Neural cell (in vitro differentiated cells): ENCODE measurements around the gene SYNGR1. TPM values are rescaled to one million over a fixed set of nuclear protein-coding genes. Genes with fewer than 3 reads are reported as not detected.

Source experiments
- H2AFZ ChIP-seq: fragments of 200-600, 300-800 bp; sonication (generic), shearing (Covaris generic); 2 replicates; pipeline ENCODE4 v1.6.0; 2014; ENCODE audit warnings: low read depth, mild to moderate bottlenecking, antibody characterized with exemption, low read length, moderate library complexity
- H3F3A ChIP-seq: fragments of 200-600 bp; shearing (Covaris generic); 2 replicates; pipeline ENCODE4 v1.6.1; 2016; ENCODE audit warnings: mild to moderate bottlenecking, moderate library complexity, mixed read lengths, antibody characterized with exemption, low read length; ENCODE audit not compliant: insufficient read depth, poor library complexity, severe bottlenecking
- H3K27ac ChIP-seq: fragments of 200-600, 300-800 bp; sonication (generic), shearing (Covaris generic); 2 replicates; pipeline ENCODE4 v1.5.1; 2014; ENCODE audit warnings: mild to moderate bottlenecking, low read length, moderate library complexity
- H3K27me3 ChIP-seq: fragments of 300-800, 200-600 bp; sonication (generic), shearing (Covaris generic); 2 replicates; pipeline ENCODE4 v1.6.0; 2014; ENCODE audit warnings: mild to moderate bottlenecking, low read depth, low read length, moderate library complexity; ENCODE audit not compliant: insufficient read depth
- H3K36me3 ChIP-seq: fragments of 300-800, 200-600 bp; sonication (generic), shearing (Covaris generic); 2 replicates; pipeline ENCODE4 v1.5.1; 2014; ENCODE audit warnings: mild to moderate bottlenecking, antibody characterized with exemption, low read length, moderate library complexity; ENCODE audit not compliant: insufficient read depth
- H3K4me2 ChIP-seq: fragments of 300-800, 200-600 bp; sonication (generic), shearing (Covaris generic); 2 replicates; pipeline ENCODE4 v1.6.0; 2014; ENCODE audit warnings: mild to moderate bottlenecking, low read length
- H3K4me3 ChIP-seq: fragments of 300-800, 200-600 bp; sonication (generic), shearing (Covaris generic); 2 replicates; pipeline ENCODE4 v1.5.1; 2014; ENCODE audit warnings: mild to moderate bottlenecking, low read length, moderate library complexity
- H3K79me2 ChIP-seq: fragments of 200-600 bp; shearing (Covaris generic); replicated peaks from 2 replicates; pipeline ENCODE4 v1.6.0; 2014; ENCODE audit warnings: mild to moderate bottlenecking, low read length, moderate library complexity; ENCODE audit not compliant: insufficient read depth
- H3K9ac ChIP-seq: fragments of 300-800, 200-600 bp; sonication (generic), shearing (Covaris generic); 2 replicates; pipeline ENCODE4 v1.6.1; 2016; ENCODE audit warnings: mild to moderate bottlenecking, low read length, mixed read lengths
- H3K9me2 ChIP-seq: fragments of 200-600 bp; shearing (Covaris generic); 2 replicates; pipeline ENCODE4 v1.6.1; 2016; ENCODE audit warnings: mild to moderate bottlenecking, low read length, mixed read lengths; ENCODE audit not compliant: insufficient read depth
- H3K9me3 ChIP-seq: fragments of 200-600, 300-800 bp; sonication (generic), shearing (Covaris generic); 2 replicates; pipeline ENCODE4 v1.6.1; 2016; ENCODE audit warnings: mild to moderate bottlenecking, mixed run types, low read length, moderate library complexity, mixed read lengths
- H4K20me1 ChIP-seq: fragments of 200-600 bp; shearing (Covaris generic); 2 replicates; pipeline ENCODE4 v1.6.1; 2016; ENCODE audit warnings: mild to moderate bottlenecking, mixed run types; ENCODE audit not compliant: insufficient read depth
- CTCF ChIP-seq: fragments of 450-650 bp; IDR thresholded peaks from 2 replicates; pipeline ENCODE4 v1.5.1; 2014; ENCODE audit warnings: antibody characterized with exemption, mild to moderate bottlenecking, moderate library complexity; ENCODE audit not compliant: poor library complexity, severe bottlenecking
- EP300 ChIP-seq: fragments of 450-650 bp; conservative IDR thresholded peaks from 2 replicates; pipeline ENCODE4 v1.6.1; 2014; ENCODE audit warnings: antibody characterized with exemption, mild to moderate bottlenecking, moderate library complexity; ENCODE audit not compliant: poor library complexity, severe bottlenecking
- EZH2 ChIP-seq: fragments of 200-600, 300-800 bp; shearing (Covaris generic), sonication (generic); IDR thresholded peaks from 2 replicates; pipeline ENCODE4 v1.6.1; 2014; ENCODE audit warnings: antibody characterized with exemption, low read length, borderline replicate concordance, mild to moderate bottlenecking; ENCODE audit not compliant: insufficient read depth, poor library complexity, severe bottlenecking
- MXI1 ChIP-seq: fragments of 450-650 bp; conservative IDR thresholded peaks from 2 replicates; pipeline ENCODE4 v1.6.1; 2014; ENCODE audit warnings: antibody characterized with exemption, mild to moderate bottlenecking; ENCODE audit not compliant: poor library complexity, severe bottlenecking
- POLR2AphosphoS5 ChIP-seq: IDR thresholded peaks from 2 replicates; pipeline ENCODE4 v1.6.1; 2012
- RAD21 ChIP-seq: fragments of 450-650 bp; conservative IDR thresholded peaks from 2 replicates; pipeline ENCODE4 v1.6.1; 2014; ENCODE audit warnings: antibody characterized with exemption, mild to moderate bottlenecking, moderate library complexity
- SMC3 ChIP-seq: fragments of 450-650 bp; conservative IDR thresholded peaks from 2 replicates; pipeline ENCODE4 v1.6.1; 2014; ENCODE audit warnings: antibody characterized with exemption, mild to moderate bottlenecking, moderate library complexity; ENCODE audit not compliant: poor library complexity
- TAF1 ChIP-seq: IDR thresholded peaks from 2 replicates; pipeline ENCODE4 v1.6.1; 2012; ENCODE audit warnings: low read depth
- polyA plus RNA-seq: library from polyadenylated mRNA; depleted of rRNA; stranded (reverse); fragments of >200 nt; gene quantifications from 2 replicates; pipeline ENCODE4 v1.2.3, GENCODE V29; 2014
- TF ChIP-seq, protein P1 (sequence below): IDR thresholded peaks from 2 replicates; pipeline ENCODE4 v1.6.1; 2012; ENCODE audit warnings: borderline replicate concordance

Gene SYNGR1
- polyA plus RNA-seq, 1 donor from 2014 or later: 68.4 TPM

- Histone ChIP-seq H3F3A (no peaks in the 10 kb centered on the region), H3K36me3 (no peaks in the 10 kb centered on the region), H3K4me2 (no peak overlapping the region), H2AFZ (no peak overlapping the region), H3K9me2 (no peaks in the 10 kb centered on the region), H3K79me2 (no peaks in the 10 kb centered on the region), H3K27me3 (no peaks in the 10 kb centered on the region), H4K20me1 (no peaks in the 10 kb centered on the region), H3K27ac (no peak overlapping the region), H3K9ac (no peak overlapping the region), H3K4me3 (no peak overlapping the region), H3K9me3 (no peaks in the 10 kb centered on the region)
- TF ChIP-seq RAD21: no peak
- no peak for TF ChIP-seq MXI1
- TF ChIP-seq SMC3: no peak
- TF ChIP-seq POLR2AphosphoS5: no peak
- TF ChIP-seq CTCF: no peak
- TF ChIP-seq EP300: no peak
- no peak for TF ChIP-seq TAF1
Observed at GRCh38 chr22:39374191-39374590, 24.4 kb downstream of the SYNGR1 start.

DNA sequence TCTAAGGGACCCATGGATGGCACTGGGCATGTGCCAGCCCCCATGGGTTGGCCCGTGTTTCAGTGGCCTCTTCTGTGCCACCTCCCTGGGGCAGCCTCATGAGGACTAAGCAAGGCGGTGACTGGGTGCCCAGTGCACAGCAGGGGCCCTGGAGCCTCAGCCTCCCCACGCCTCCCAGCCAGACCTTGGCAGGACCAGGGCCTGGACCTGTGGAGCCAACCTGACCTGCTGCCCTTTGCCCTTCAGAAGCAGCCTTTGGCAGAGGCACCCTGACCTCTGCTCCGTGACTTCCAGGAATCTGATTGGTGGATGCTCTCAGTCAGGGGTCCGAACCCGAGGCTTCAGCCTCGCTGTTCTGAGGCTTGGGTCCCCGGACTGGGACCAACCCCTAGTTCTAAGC, 25.0 kb downstream of the SYNGR1 start:
- H3K9me3 ChIP-seq: no peaks in the 10 kb centered on the region
- no peak overlapping the region for H3K9ac ChIP-seq
- H3K9me2 ChIP-seq: no peaks in the 10 kb centered on the region
- H3K27me3 ChIP-seq: no peaks in the 10 kb centered on the region
- H3F3A ChIP-seq: no peaks in the 10 kb centered on the region
- no peak overlapping the region for H3K4me2 ChIP-seq
- H3K36me3 ChIP-seq: no peaks in the 10 kb centered on the region
- H3K79me2 ChIP-seq: no peaks in the 10 kb centered on the region
- H4K20me1 ChIP-seq: no peaks in the 10 kb centered on the region
- H3K4me3 ChIP-seq: no peak overlapping the region
- TF ChIP-seq RAD21 (no peak), EP300 (no peak), TAF1 (no peak), CTCF (no peak), MXI1 (no peak), POLR2AphosphoS5 (no peak), SMC3 (no peak), EZH2 (no peak)
- TF ChIP-seq, protein P1, sequence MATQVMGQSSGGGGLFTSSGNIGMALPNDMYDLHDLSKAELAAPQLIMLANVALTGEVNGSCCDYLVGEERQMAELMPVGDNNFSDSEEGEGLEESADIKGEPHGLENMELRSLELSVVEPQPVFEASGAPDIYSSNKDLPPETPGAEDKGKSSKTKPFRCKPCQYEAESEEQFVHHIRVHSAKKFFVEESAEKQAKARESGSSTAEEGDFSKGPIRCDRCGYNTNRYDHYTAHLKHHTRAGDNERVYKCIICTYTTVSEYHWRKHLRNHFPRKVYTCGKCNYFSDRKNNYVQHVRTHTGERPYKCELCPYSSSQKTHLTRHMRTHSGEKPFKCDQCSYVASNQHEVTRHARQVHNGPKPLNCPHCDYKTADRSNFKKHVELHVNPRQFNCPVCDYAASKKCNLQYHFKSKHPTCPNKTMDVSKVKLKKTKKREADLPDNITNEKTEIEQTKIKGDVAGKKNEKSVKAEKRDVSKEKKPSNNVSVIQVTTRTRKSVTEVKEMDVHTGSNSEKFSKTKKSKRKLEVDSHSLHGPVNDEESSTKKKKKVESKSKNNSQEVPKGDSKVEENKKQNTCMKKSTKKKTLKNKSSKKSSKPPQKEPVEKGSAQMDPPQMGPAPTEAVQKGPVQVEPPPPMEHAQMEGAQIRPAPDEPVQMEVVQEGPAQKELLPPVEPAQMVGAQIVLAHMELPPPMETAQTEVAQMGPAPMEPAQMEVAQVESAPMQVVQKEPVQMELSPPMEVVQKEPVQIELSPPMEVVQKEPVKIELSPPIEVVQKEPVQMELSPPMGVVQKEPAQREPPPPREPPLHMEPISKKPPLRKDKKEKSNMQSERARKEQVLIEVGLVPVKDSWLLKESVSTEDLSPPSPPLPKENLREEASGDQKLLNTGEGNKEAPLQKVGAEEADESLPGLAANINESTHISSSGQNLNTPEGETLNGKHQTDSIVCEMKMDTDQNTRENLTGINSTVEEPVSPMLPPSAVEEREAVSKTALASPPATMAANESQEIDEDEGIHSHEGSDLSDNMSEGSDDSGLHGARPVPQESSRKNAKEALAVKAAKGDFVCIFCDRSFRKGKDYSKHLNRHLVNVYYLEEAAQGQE: no peak
- H3K27ac ChIP-seq: no peak overlapping the region
- no peak overlapping the region for H2AFZ ChIP-seq
